ENCODE results near the gene SLC25A45. TPM values are rescaled to one million over a fixed set of nuclear protein-coding genes. Genes with fewer than 3 reads are reported as not detected.
"Not testable (repeated sequence)": the region's sequence is repeated elsewhere in the genome, so short reads cannot be mapped to it uniquely, and the experiment has no call there.

The SLC25A45 gene
- total RNA-seq, 1 donor from 2014 or later, result 15.5 TPM

GRCh38 chr11:65332591-65332990 is 49.9 kb downstream of the SLC25A45 start:
- peaks cover 17% of the 10 kb centered on the region for H3K36me3 Mint-ChIP-seq (ENCODE audit: low read depth)
- H3K4me3 Mint-ChIP-seq, H3K9me3 Mint-ChIP-seq, H3K27me3 Mint-ChIP-seq, H3K27ac Mint-ChIP-seq, DNase-seq: not testable (repeated sequence)
- peaks cover 21% of the 10 kb centered on the region for H3K4me1 Mint-ChIP-seq
- intact Hi-C loops (cut with micrococcal nuclease), result loop anchor here (5.0 kb wide), 1 partner anchor 70 kb away; the partner anchor contains the start of gene POLA2

GRCh38 chr11:65330544-65330943 is 51.9 kb downstream of the SLC25A45 start:
- H3K4me3 Mint-ChIP-seq, result no peak overlapping the region
- DNase-seq, result no peak
- H3K36me3 Mint-ChIP-seq (ENCODE audit: low read depth), result peaks cover 12% of the 10 kb centered on the region
- peaks cover 1% of the 10 kb centered on the region for H3K27me3 Mint-ChIP-seq
- no peak overlapping the region for H3K27ac Mint-ChIP-seq
- intact Hi-C loops (cut with micrococcal nuclease), result loop anchor here (1.0 to 5.0 kb wide), 3 partner anchors 16 to 68 kb away; partner anchors contain the start of genes CDC42EP2 and POLA2
- peaks cover 19% of the 10 kb centered on the region for H3K4me1 Mint-ChIP-seq
- H3K9me3 Mint-ChIP-seq, result no peaks in the 10 kb centered on the region

GRCh38 chr11:65329944-65330403 is 52.5 kb downstream of the SLC25A45 start:
- Mint-ChIP-seq H3K27me3 (peaks cover 3% of the 10 kb centered on the region), H3K27ac (no peak overlapping the region), H3K9me3 (no peaks in the 10 kb centered on the region), H3K4me3 (no peak overlapping the region), H3K36me3 (ENCODE audit: low read depth) (peaks cover 6% of the 10 kb centered on the region), H3K4me1 (peaks cover 14% of the 10 kb centered on the region)
- intact Hi-C loops (cut with micrococcal nuclease), result loop anchor here (1.0 to 5.0 kb wide), 3 partner anchors 15 to 68 kb away; partner anchors contain the start of genes CDC42EP2 and POLA2
- DNase-seq, result peak; percentile 94

- no peak overlapping the region for H3K27ac Mint-ChIP-seq
- no peak overlapping the region for H3K4me3 Mint-ChIP-seq
- intact Hi-C loops (cut with micrococcal nuclease), result no loop called here
- peaks cover 9% of the 10 kb centered on the region for H3K4me1 Mint-ChIP-seq
- H3K36me3 Mint-ChIP-seq (ENCODE audit: low read depth), result peaks cover 3% of the 10 kb centered on the region
- peaks cover 3% of the 10 kb centered on the region for H3K27me3 Mint-ChIP-seq
- no peaks in the 10 kb centered on the region for H3K9me3 Mint-ChIP-seq
- no peak for DNase-seq
These were observed 53.0 kb downstream of the SLC25A45 start for GRCh38 chr11:65329478-65329877.

GRCh38 chr11:65327021-65327420 is 55.4 kb downstream of the SLC25A45 start:
- Mint-ChIP-seq H3K36me3 (ENCODE audit: low read depth) (no peaks in the 10 kb centered on the region), H3K4me1 (peaks cover 7% of the 10 kb centered on the region), H3K9me3 (no peaks in the 10 kb centered on the region), H3K4me3 (no peak overlapping the region), H3K27ac (no peak overlapping the region), H3K27me3 (peaks cover 3% of the 10 kb centered on the region)
- intact Hi-C loops (cut with micrococcal nuclease), result no loop called here
- no peak for DNase-seq

GRCh38 chr11:65325435-65325834 is 57.0 kb downstream of the SLC25A45 start:
- Mint-ChIP-seq H3K36me3 (ENCODE audit: low read depth) (no peaks in the 10 kb centered on the region), H3K27ac (no peak overlapping the region), H3K9me3 (no peaks in the 10 kb centered on the region), H3K4me1 (peaks cover 7% of the 10 kb centered on the region), H3K27me3 (peaks cover 3% of the 10 kb centered on the region), H3K4me3 (no peak overlapping the region)
- DNase-seq, result no peak
- intact Hi-C loops (cut with micrococcal nuclease), result no loop called here

Other genes starting within 250 kb of the SLC25A45 start
- gene SYVN1, start 248.1 kb downstream of the SLC25A45 start, total RNA-seq, result 36.9 and 39.0 TPM in 2 replicates
- not detected in 2 replicates for gene SPDYC, start 212.4 kb downstream of the SLC25A45 start, total RNA-seq
- 87.1 and 96.5 TPM in 2 replicates for gene CAPN1, start 200.7 kb downstream of the SLC25A45 start, total RNA-seq
- gene POLA2, start 120.7 kb downstream of the SLC25A45 start, total RNA-seq, result 77.4 and 82.8 TPM in 2 replicates
- 3.0 and 3.4 TPM in 2 replicates for gene CDC42EP2, start 67.8 kb downstream of the SLC25A45 start, total RNA-seq
- 76.6 and 81.0 TPM in 2 replicates for gene DPF2, start 48.8 kb downstream of the SLC25A45 start, total RNA-seq
- 1.2 and 1.6 TPM in 2 replicates for gene TIGD3, start 27.9 kb downstream of the SLC25A45 start, total RNA-seq
- gene FRMD8, start 4.0 kb upstream of the SLC25A45 start, total RNA-seq, result 46.7 and 46.8 TPM in 2 replicates
- 410 and 411 TPM in 2 replicates for gene NEAT1, start 40.2 kb upstream of the SLC25A45 start, total RNA-seq
- gene MALAT1, start 116.4 kb upstream of the SLC25A45 start, total RNA-seq, result 5,198 and 5,435 TPM in 2 replicates
- 94.2 and 95.8 TPM in 2 replicates for gene SCYL1, start 142.4 kb upstream of the SLC25A45 start, total RNA-seq
- 94.9 and 96.9 TPM in 2 replicates for gene LTBP3, start 175.7 kb upstream of the SLC25A45 start, total RNA-seq
- 83.3 and 83.4 TPM in 2 replicates for gene ZNRD2, start 187.8 kb upstream of the SLC25A45 start, total RNA-seq
- 39.1 and 42.4 TPM in 2 replicates for gene FAM89B, start 189.9 kb upstream of the SLC25A45 start, total RNA-seq
- 167 and 173 TPM in 2 replicates for gene EHBP1L1, start 193.4 kb upstream of the SLC25A45 start, total RNA-seq
- 0.69 and 1.3 TPM in 2 replicates for gene KCNK7, start 213.2 kb upstream of the SLC25A45 start, total RNA-seq
- 89.1 and 90.7 TPM in 2 replicates for gene MAP3K11, start 231.6 kb upstream of the SLC25A45 start, total RNA-seq
- gene PCNX3, start 233.1 kb upstream of the SLC25A45 start, total RNA-seq, result 52.0 and 55.1 TPM in 2 replicates

Measured in activated CD4-positive, alpha-beta T cell treated with anti-CD3 and anti-CD28 coated beads, Interleukin-2, amount 10 ng/mL, durations not matched to agents 24 days and 14 days (primary cell).